ENCODE data around the gene TGFBI.

Gene TGFBI

GRCh38 chr5:136028782-136029742 lies at the start of gene TGFBI:
Gene TGFBI (plus strand): TSS chr5:136028988. CDS start chr5:136029056, 68 bp downstream.
- Histone ChIP-seq H3K27me3 (peaks cover 19 to 70% (median 27%) of the 10 kb centered on the region in 11 experiments), H3K36me3 (no peaks in the 10 kb centered on the region), H3K4me1 (peaks cover 6 to 48% (median 8%) of the 10 kb centered on the region in 10 experiments; a peak in 17 of 20 replicates), H3K9ac (no peak within 1 kb of the TSS), H3K4me2 (no peak within 1 kb of the TSS), H4K20me1 (no peaks in the 10 kb centered on the region), H3K9me3 (replicated peaks in 1 of 11) (peaks cover 0 to 13% (median 10%) of the 10 kb centered on the region in 11 experiments; a peak in 16 of 22 replicates), H3K27ac (no peak within 1 kb of the TSS), H3K4me3 (no peak within 1 kb of the TSS)
- TF ChIP-seq Cebpa-rat (IDR thresholded peaks at IDR 0.05): no peak

DNA sequence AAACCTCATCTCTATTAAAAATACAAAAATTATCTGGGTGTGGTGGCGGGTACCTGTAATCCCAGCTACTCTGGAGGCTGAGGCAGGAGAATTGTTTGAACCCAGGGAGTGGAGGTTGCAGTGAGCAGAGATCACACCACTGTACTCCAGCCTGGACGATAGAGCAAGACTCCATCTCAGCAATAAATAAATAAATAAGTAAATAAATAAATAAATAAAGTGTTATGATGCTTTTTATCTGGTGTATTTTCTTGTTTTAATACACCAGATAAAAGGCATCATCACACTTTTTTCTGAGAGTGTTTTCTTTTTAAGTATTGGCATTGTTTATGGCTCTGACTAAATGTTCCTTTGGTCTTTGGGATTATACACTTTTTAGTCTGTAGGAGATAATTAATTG lies 49.8 kb upstream of the TGFBI start:
- H3K9ac ChIP-seq: no peak overlapping the region
- H3K27me3 ChIP-seq: no peaks in the 10 kb centered on the region; a peak in 1 of 22 replicates
- no peak overlapping the region for H3K4me2 ChIP-seq
- TF ChIP-seq Cebpa-rat (IDR thresholded peaks at IDR 0.05): no peak
- H3K4me1 ChIP-seq: no peaks in the 10 kb centered on the region
- H3K4me3 ChIP-seq: no peak overlapping the region
- peaks cover 0 to 6% (median 0%) of the 10 kb centered on the region in 11 experiments; a peak in 2 of 22 replicates for H3K9me3 ChIP-seq (replicated peaks in 1 of 11)
- no peaks in the 10 kb centered on the region for H4K20me1 ChIP-seq
- no peaks in the 10 kb centered on the region for H3K36me3 ChIP-seq
- H3K27ac ChIP-seq: no peak overlapping the region

- Histone ChIP-seq H3K4me3 (no peak overlapping the region), H3K4me1 (no peaks in the 10 kb centered on the region), H4K20me1 (no peaks in the 10 kb centered on the region), H3K27me3 (no peaks in the 10 kb centered on the region; a peak in 1 of 22 replicates), H3K9ac (no peak overlapping the region), H3K4me2 (no peak overlapping the region), H3K27ac (no peak overlapping the region), H3K36me3 (no peaks in the 10 kb centered on the region), H3K9me3 (replicated peaks in 1 of 11) (peaks cover 0 to 6% (median 0%) of the 10 kb centered on the region in 11 experiments; a peak in 2 of 22 replicates)
- no peak for TF ChIP-seq Cebpa-rat (IDR thresholded peaks at IDR 0.05)
Measured at GRCh38 chr5:135979510-135979909, 49.3 kb upstream of the TGFBI start.

DNA sequence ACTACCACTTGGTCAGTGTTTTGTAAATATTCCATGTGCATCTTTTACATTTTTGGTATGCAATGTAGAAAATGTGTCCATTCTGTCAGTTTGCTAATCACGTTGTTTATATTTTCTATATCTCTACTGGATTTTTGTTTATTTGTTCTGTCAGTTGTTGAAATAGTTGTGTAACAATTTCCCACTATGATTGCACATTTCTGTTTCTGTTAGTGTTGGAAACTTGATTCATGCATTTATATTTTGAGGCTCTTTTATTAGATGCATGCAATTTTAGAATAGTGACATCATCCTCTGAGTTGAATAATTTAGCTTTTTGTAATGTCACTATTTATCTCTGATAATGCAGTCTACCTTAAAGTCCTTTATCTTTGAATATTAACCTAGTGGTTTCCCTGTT lies 48.2 kb upstream of the TGFBI start:
- Histone ChIP-seq H3K36me3 (no peaks in the 10 kb centered on the region), H3K27me3 (no peaks in the 10 kb centered on the region), H3K4me1 (no peaks in the 10 kb centered on the region), H3K9me3 (replicated peaks in 1 of 11) (peaks cover 0 to 6% (median 0%) of the 10 kb centered on the region in 11 experiments; a peak in 2 of 22 replicates), H3K4me2 (no peak overlapping the region), H3K27ac (no peak overlapping the region), H4K20me1 (no peaks in the 10 kb centered on the region), H3K9ac (no peak overlapping the region), H3K4me3 (no peak overlapping the region)
- no peak for TF ChIP-seq Cebpa-rat (IDR thresholded peaks at IDR 0.05)

GRCh38 chr5:135985951-135986350 lies 42.8 kb upstream of the TGFBI start:
- Histone ChIP-seq H3K9ac (no peak overlapping the region), H3K4me1 (peaks cover 0 to 14% (median 0%) of the 10 kb centered on the region in 10 experiments; a peak in 5 of 20 replicates), H3K4me3 (no peak overlapping the region), H4K20me1 (no peaks in the 10 kb centered on the region), H3K36me3 (no peaks in the 10 kb centered on the region), H3K4me2 (no peak overlapping the region), H3K27me3 (no peaks in the 10 kb centered on the region), H3K27ac (no peak overlapping the region), H3K9me3 (replicated peaks in 1 of 11) (peaks cover 0 to 12% (median 0%) of the 10 kb centered on the region in 11 experiments; a peak in 4 of 22 replicates)
- no peak for TF ChIP-seq Cebpa-rat (IDR thresholded peaks at IDR 0.05)

DNA sequence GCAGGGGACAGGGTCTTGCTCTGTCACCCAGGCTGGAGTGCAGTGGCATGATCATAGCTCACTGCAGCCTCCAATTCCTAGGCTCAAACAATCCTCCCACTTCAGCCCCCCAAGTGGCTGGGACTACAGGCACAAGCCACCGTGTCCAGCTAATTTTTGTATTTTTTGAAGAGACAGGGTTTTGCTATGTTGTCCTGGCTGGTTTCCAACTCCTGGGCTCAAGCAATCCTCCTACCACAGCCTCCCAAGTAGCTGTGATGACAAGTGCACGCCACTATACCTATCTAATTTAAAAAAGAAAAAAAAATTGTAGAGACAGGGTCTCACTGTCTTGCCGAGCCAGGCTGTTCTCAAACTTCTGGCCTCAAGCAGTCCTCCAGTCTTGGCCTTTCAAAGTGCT lies 42.4 kb upstream of the TGFBI start:
- Histone ChIP-seq H3K9ac (no peak overlapping the region), H3K36me3 (no peaks in the 10 kb centered on the region), H3K27me3 (no peaks in the 10 kb centered on the region), H4K20me1 (no peaks in the 10 kb centered on the region), H3K9me3 (replicated peaks in 1 of 11) (peaks cover 0 to 12% (median 0%) of the 10 kb centered on the region in 11 experiments; a peak in 4 of 22 replicates), H3K4me2 (no peak overlapping the region), H3K27ac (no peak overlapping the region), H3K4me3 (no peak overlapping the region), H3K4me1 (peaks cover 0 to 15% (median 0%) of the 10 kb centered on the region in 10 experiments; a peak in 5 of 20 replicates)
- no peak for TF ChIP-seq Cebpa-rat (IDR thresholded peaks at IDR 0.05)

DNA sequence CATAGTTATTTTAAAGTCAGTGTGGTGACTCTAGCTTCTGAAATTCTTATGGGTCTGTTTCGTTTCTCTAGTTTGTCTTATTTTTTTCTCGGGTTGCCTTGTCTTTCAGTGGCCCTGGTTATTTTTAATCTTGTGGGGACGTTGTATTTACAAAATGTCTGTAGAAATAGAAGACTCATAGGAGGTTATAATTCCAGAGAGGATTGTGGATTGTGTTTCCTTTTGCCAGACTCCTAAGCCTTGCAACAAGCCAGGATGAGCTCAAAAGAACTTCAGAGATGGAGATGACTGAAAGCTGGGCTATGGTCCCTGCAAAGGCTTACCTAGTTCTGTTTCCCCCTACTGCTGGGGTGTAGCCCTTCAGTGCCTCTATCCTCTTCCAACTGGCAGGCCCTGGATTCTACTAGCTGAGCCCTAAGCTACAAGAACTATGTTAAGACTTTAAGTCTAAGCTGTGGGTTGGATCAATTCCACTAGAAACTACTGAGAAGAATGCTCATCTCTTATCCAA lies 41.8 kb upstream of the TGFBI start:
- no peak overlapping the region for H3K4me2 ChIP-seq
- H3K36me3 ChIP-seq: no peaks in the 10 kb centered on the region
- H3K9me3 ChIP-seq (replicated peaks in 1 of 11): peaks cover 0 to 7% (median 0%) of the 10 kb centered on the region in 11 experiments; a peak in 4 of 22 replicates
- no peaks in the 10 kb centered on the region for H4K20me1 ChIP-seq
- no peak overlapping the region for H3K4me3 ChIP-seq
- H3K9ac ChIP-seq: no peak overlapping the region
- no peaks in the 10 kb centered on the region for H3K27me3 ChIP-seq
- H3K27ac ChIP-seq: no peak overlapping the region
- TF ChIP-seq Cebpa-rat (IDR thresholded peaks at IDR 0.05): no peak
- peaks cover 0 to 15% (median 0%) of the 10 kb centered on the region in 10 experiments; a peak in 5 of 20 replicates for H3K4me1 ChIP-seq

GRCh38 chr5:135988546-135988945 lies 40.2 kb upstream of the TGFBI start:
- peaks cover under 1 to 18% (median 3%) of the 10 kb centered on the region in 10 experiments; a peak in 17 of 20 replicates for H3K4me1 ChIP-seq
- no peak for TF ChIP-seq Cebpa-rat (IDR thresholded peaks at IDR 0.05)
- H3K4me2 ChIP-seq: no peak overlapping the region
- H4K20me1 ChIP-seq: no peaks in the 10 kb centered on the region
- H3K27ac ChIP-seq: no peak overlapping the region
- no peak overlapping the region for H3K4me3 ChIP-seq
- no peak overlapping the region for H3K9ac ChIP-seq
- no peaks in the 10 kb centered on the region for H3K27me3 ChIP-seq
- H3K9me3 ChIP-seq (replicated peaks in 1 of 11): peaks cover 0 to 6% (median 0%) of the 10 kb centered on the region in 11 experiments; a peak in 4 of 22 replicates
- H3K36me3 ChIP-seq: no peaks in the 10 kb centered on the region

DNA sequence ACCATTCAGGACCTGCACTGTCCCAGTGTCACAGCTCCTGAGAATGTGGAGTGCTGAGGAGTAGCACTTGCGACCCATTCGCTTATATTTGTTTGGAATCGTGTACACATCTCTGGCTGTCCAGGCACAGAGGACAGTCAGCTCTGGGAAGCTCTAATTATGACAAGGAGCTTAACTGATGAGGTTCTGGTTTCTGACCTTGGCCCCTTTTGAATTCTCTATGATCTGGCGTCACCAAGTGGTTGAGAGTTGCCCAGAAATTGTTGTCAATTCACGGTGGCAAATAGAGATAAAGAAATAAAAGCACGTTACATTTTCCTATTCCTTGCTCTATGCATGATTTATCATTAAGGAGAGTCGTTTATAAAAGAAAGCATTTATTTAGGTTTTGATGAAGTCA lies 39.1 kb upstream of the TGFBI start:
- Histone ChIP-seq H3K4me2 (no peak overlapping the region), H3K27me3 (no peaks in the 10 kb centered on the region), H3K9me3 (replicated peaks in 1 of 11) (peaks cover 0 to 6% (median 0%) of the 10 kb centered on the region in 11 experiments; a peak in 4 of 22 replicates), H3K4me1 (peaks cover 8 to 29% (median 9%) of the 10 kb centered on the region in 10 experiments; a peak in 18 of 20 replicates), H3K27ac (no peak overlapping the region), H3K9ac (no peak overlapping the region), H3K36me3 (no peaks in the 10 kb centered on the region), H4K20me1 (no peaks in the 10 kb centered on the region), H3K4me3 (no peak overlapping the region)
- TF ChIP-seq Cebpa-rat (IDR thresholded peaks at IDR 0.05): no peak
